ENCODE results near the gene MID1. TPM values are rescaled to one million over a fixed set of nuclear protein-coding genes. Genes with fewer than 3 reads are reported as not detected.

MID1 gene
- total RNA-seq, 1 donor from 2014 or later = 32.8 TPM

- no peak overlapping the region for H3K4me3 ChIP-seq
- DNase-seq (ENCODE audit: low spot score in 2 of 2) = no peak
- intact Hi-C loops (cut with DNase I) = loop anchor here (10.0 kb wide), 1 partner anchor 91 kb away; no protein-coding TSS in a partner anchor
- no peaks in the 10 kb centered on the region for H3K9me3 ChIP-seq
- peaks cover 0 to 3% of the 10 kb centered on the region in 2 donors for H3K4me1 ChIP-seq
- TF ChIP-seq, protein P1, sequence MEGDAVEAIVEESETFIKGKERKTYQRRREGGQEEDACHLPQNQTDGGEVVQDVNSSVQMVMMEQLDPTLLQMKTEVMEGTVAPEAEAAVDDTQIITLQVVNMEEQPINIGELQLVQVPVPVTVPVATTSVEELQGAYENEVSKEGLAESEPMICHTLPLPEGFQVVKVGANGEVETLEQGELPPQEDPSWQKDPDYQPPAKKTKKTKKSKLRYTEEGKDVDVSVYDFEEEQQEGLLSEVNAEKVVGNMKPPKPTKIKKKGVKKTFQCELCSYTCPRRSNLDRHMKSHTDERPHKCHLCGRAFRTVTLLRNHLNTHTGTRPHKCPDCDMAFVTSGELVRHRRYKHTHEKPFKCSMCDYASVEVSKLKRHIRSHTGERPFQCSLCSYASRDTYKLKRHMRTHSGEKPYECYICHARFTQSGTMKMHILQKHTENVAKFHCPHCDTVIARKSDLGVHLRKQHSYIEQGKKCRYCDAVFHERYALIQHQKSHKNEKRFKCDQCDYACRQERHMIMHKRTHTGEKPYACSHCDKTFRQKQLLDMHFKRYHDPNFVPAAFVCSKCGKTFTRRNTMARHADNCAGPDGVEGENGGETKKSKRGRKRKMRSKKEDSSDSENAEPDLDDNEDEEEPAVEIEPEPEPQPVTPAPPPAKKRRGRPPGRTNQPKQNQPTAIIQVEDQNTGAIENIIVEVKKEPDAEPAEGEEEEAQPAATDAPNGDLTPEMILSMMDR (IDR thresholded peaks at IDR 0.05) = no peak
- H3K27me3 ChIP-seq = no peaks in the 10 kb centered on the region
- no peak overlapping the region for H3K27ac ChIP-seq
- no peaks in the 10 kb centered on the region for H3K36me3 ChIP-seq
Measured at GRCh38 chrX:10576186-10576585, 44.2 kb downstream of the MID1 start.

DNA sequence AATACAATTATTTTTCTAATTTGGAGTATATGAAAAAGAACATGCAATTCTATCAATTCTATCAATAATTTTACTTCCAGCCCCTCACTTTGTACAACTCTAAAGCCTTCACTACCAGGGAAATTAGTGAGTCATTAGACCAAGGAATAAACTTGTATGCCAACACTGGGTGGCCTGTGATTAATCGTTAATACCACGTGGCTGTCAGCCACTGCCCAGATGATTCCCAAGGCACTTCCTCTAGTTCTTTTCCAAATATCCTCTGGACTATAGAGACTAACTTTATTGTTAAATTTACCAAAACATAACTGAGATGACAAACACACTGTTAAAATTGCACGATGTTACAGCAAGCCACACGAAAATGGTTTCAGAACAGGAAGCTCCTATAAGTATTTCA is 45.7 kb downstream of the MID1 start:
- Histone ChIP-seq H3K4me1 (peaks cover 0 to 5% of the 10 kb centered on the region in 2 donors), H3K27me3 (no peaks in the 10 kb centered on the region), H3K36me3 (no peaks in the 10 kb centered on the region), H3K9me3 (no peaks in the 10 kb centered on the region), H3K4me3 (no peak overlapping the region), H3K27ac (no peak overlapping the region)
- TF ChIP-seq, protein P1 (IDR thresholded peaks at IDR 0.05) = no peak
- DNase-seq (ENCODE audit: low spot score in 2 of 2) = no peak
- intact Hi-C loops (cut with DNase I) = loop anchor here (10.0 kb wide), 1 partner anchor 90 kb away; no protein-coding TSS in a partner anchor

- TF ChIP-seq, protein P1 (IDR thresholded peaks at IDR 0.05) = no peak
- Histone ChIP-seq H3K9me3 (no peaks in the 10 kb centered on the region), H3K4me1 (peaks cover 0 to 5% of the 10 kb centered on the region in 2 donors), H3K4me3 (no peak overlapping the region), H3K27me3 (no peaks in the 10 kb centered on the region), H3K36me3 (no peaks in the 10 kb centered on the region), H3K27ac (no peak overlapping the region)
- intact Hi-C loops (cut with DNase I) = loop anchor here (10.0 kb wide), 1 partner anchor 86 kb away; no protein-coding TSS in a partner anchor
- DNase-seq (ENCODE audit: low spot score in 2 of 2) = no peak
Measured at GRCh38 chrX:10571260-10571659, 49.1 kb downstream of the MID1 start.

DNA sequence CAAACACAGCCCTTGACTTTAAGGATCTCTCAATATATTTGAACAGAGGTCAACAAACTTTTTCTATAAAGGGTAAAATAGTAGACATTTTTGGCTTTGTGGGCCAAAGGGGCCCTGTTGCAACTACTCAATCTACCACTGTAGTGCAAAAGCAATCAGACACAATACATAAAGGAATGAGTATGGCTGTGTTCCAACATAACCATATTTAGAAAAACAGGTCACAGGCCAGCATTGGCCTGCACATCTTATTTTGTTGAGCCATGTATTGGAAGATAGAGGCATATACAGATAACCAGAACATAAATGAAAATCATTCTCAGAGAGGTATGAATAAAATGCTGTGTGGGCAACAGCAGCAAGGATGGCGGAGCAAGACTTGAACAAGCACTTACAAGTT is 49.8 kb downstream of the MID1 start:
- H3K27me3 ChIP-seq = no peaks in the 10 kb centered on the region
- no peak for DNase-seq (ENCODE audit: low spot score in 2 of 2)
- intact Hi-C loops (cut with DNase I) = loop anchor here (10.0 kb wide), 1 partner anchor 86 kb away; no protein-coding TSS in a partner anchor
- peaks cover 0 to 5% of the 10 kb centered on the region in 2 donors for H3K4me1 ChIP-seq
- H3K27ac ChIP-seq = no peak overlapping the region
- H3K36me3 ChIP-seq = no peaks in the 10 kb centered on the region
- TF ChIP-seq, protein P1 (IDR thresholded peaks at IDR 0.05) = no peak
- no peaks in the 10 kb centered on the region for H3K9me3 ChIP-seq
- H3K4me3 ChIP-seq = no peak overlapping the region

DNA sequence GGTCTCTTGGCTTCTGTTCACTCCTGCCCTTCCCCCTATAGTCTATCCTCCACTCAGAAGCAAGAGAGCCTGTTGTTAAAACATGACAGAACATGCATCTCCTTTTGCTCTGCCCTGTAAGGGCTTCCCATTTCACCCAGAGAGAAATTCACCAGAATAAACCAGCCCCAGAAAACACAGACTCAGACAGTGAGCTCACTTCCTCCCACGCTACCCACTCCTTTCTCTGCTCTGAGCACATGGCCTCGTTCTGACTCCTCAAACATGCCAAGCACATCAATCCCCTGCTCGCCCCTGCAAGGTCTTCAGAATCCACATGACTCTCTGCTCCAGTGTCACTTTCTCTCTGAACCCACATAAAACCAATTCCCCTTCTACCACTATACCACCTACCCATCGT is 50.4 kb downstream of the MID1 start:
- Histone ChIP-seq H3K27me3 (no peaks in the 10 kb centered on the region), H3K4me3 (no peak overlapping the region), H3K4me1 (peaks cover 0 to 5% of the 10 kb centered on the region in 2 donors), H3K36me3 (no peaks in the 10 kb centered on the region), H3K9me3 (no peaks in the 10 kb centered on the region), H3K27ac (peak overlapping the region in 1 of 2 donors; percentile 59)
- intact Hi-C loops (cut with DNase I) = loop anchor here (10.0 kb wide), 1 partner anchor 85 kb away; no protein-coding TSS in a partner anchor
- DNase-seq (ENCODE audit: low spot score in 2 of 2) = no peak
- TF ChIP-seq, protein P1 (IDR thresholded peaks at IDR 0.05) = no peak

GRCh38 chrX:10568428-10568827 is 52.0 kb downstream of the MID1 start:
- Histone ChIP-seq H3K4me1 (peaks cover 0 to 5% of the 10 kb centered on the region in 2 donors), H3K36me3 (no peaks in the 10 kb centered on the region), H3K27me3 (no peaks in the 10 kb centered on the region), H3K27ac (no peak overlapping the region), H3K9me3 (no peaks in the 10 kb centered on the region), H3K4me3 (no peak overlapping the region)
- intact Hi-C loops (cut with DNase I) = no loop called here
- TF ChIP-seq, protein P1 (IDR thresholded peaks at IDR 0.05) = no peak
- DNase-seq (ENCODE audit: low spot score in 2 of 2) = no peak

Data from ascending aorta (tissue), 2 donors.